Vagina (tissue), 2 donors: ENCODE data around the gene SNX17. TPM values are rescaled to one million over a fixed set of nuclear protein-coding genes. Genes with fewer than 3 reads are reported as not detected.

ENCODE experiments used
- DNase-seq, 2 donors: peaks; one replicate each; pipeline ENCODE4 v3.0.0-alpha.2; 2017; ENCODE audit errors: extremely low spot score in 2 of 2
- H3K27ac ChIP-seq: fragments of 200-600 bp; sonication (generic); one replicate; pipeline ENCODE4 v1.5.1; 2019
- H3K27me3 ChIP-seq: fragments of 200-600 bp; sonication (generic); one replicate; pipeline ENCODE4 v1.5.1; 2019
- H3K36me3 ChIP-seq, 2 donors: fragments of 200-600 bp; sonication (generic); one replicate each; pipeline ENCODE4 v1.5.1; 2017 to 2019
- H3K4me1 ChIP-seq: fragments of 200-600 bp; sonication (generic); one replicate; pipeline ENCODE4 v1.5.1; 2019
- H3K4me3 ChIP-seq, 2 donors: fragments of 200-600 bp; sonication (generic); 1 replicate in 1 of 2; 2 replicates in 1 of 2; pipeline ENCODE4 v1.5.1; 2016 to 2019
- H3K9me3 ChIP-seq: fragments of 200-600 bp; sonication (generic); one replicate; pipeline ENCODE4 v1.5.1; 2019
- POLR2A ChIP-seq, 2 donors: fragments of 450-650 bp; IDR thresholded peaks; one replicate each; pipeline ENCODE4 v1.6.1; 2017; ENCODE audit warnings: antibody characterized with exemption in 2 of 2, mild to moderate bottlenecking in 2 of 2, moderate library complexity in 2 of 2
- POLR2AphosphoS5 ChIP-seq, 2 donors: sonication (generic); formaldehyde crosslinking; IDR thresholded peaks; one replicate each; pipeline ENCODE4 v1.9.0; 2017; ENCODE audit warnings: antibody characterized with exemption in 2 of 2, mild to moderate bottlenecking in 2 of 2, low read depth in 1 of 2; ENCODE audit not compliant: insufficient read depth in 1 of 2
- intact Hi-C: fragments of 100-400 bp; cut with DNase I; formaldehyde crosslinking; loops from one replicate; pipeline ENCODE4 v1.15.1; 2023
- total RNA-seq: library from RNA; depleted of rRNA; stranded (reverse); fragments of >200 nt; gene quantifications from one replicate; pipeline ENCODE4 v1.2.3, GENCODE V29; 2016
- TF ChIP-seq, protein P1 (sequence below), 3 experiments: fragments of 450-650 bp in 2 of 3; fragments of 200-600 bp in 1 of 3; sonication (generic) in 1 of 3; IDR thresholded peaks; one replicate each; pipeline ENCODE4 v1.5.1; 2017 to 2019; ENCODE audit warnings: antibody characterized with exemption in 3 of 3, mild to moderate bottlenecking in 2 of 3, moderate library complexity in 2 of 3

Gene SNX17
- total RNA-seq, 1 donor from 2014 or later = 99.2 TPM

DNA sequence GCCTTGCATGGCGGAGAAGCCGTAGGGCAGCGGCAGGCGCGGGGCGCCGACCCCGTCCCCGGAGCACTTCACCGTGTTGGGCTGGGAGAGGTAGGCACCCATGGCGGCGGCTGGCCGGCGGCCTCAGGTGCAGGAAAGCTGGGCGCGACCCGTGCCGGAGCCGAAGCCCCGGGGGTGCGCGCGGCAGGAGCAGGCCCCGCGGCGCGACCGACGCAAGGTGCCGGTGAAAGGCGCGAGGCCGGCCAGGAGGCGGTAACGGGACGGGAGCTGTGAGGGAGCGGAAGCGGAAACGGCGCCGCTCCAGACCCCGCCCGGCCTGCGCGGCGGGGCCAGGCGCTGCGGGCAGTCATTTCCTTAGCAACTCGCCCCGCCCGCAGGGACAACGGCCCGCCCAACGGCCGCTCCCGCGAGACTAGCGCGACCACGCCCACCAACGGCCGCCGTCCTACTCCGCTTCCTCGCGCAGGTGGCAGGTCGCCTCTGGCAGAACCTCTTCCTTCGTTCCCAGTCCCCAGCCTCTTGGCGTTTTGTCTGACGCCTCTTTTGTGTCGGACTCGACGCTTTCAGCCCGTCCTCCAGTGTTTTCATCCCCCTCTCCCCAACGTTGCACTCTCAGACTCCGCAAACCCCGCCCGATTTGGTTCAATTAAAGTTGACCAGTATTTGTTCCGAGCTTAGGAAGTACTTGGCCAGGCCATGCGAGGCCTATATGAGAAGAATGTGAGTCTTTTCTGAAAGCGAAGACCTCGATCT lies 39.1 kb downstream of the SNX17 start, which contains the start of gene PPM1G:
Gene PPM1G, minus strand, starts transcription at position 271 of the 753 bp plus-strand sequence. Its CDS starts 169 bp downstream, at position 102.
- no peaks in the 10 kb centered on the region for H3K27me3 ChIP-seq
- DNase-seq = peak; percentile 89 to 96

DNA sequence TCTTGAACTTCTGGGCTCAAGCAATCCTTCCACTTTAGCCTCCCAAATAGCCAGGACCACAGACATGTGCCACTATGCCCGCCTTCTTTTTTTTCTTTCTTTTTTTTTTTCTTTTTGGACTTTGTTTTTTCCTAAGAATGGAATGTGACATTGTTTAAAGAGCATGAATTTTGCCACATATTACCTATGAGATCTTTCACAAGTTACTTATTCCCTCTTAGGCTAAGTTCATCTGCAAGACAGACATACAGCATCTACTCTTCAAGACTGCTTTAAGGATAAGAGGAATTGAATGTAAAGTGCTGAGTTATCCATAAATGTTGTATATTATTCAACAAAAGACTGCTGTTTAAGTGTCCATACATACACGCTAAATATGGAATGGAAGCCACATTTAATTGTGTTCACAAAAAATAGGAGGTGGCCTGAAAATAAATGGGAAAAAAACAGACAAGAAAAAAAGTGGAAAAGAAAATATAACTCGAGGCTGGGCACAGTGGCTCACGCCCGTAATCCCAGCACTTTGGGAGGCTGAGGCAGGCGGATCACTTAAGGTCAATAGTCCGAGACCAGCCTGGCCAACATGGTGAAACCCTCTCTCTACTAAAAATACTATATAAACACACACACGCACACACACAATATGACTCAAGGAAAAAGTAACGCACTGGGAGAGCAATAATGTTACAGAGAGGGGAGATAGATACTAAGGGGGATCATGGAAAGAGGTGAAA lies 42.2 kb downstream of the SNX17 start:
- peaks cover 16% of the 10 kb centered on the region for H3K4me1 ChIP-seq
- intact Hi-C loops = no loop called here
- no peaks in the 10 kb centered on the region for H3K36me3 ChIP-seq
- TF ChIP-seq POLR2A (IDR thresholded peaks at IDR 0.05) = no peak
- no peak for TF ChIP-seq POLR2AphosphoS5 (IDR thresholded peaks at IDR 0.05; ENCODE audit: insufficient read depth in 1 of 2, low read depth in 1 of 2)
- TF ChIP-seq, protein P1, sequence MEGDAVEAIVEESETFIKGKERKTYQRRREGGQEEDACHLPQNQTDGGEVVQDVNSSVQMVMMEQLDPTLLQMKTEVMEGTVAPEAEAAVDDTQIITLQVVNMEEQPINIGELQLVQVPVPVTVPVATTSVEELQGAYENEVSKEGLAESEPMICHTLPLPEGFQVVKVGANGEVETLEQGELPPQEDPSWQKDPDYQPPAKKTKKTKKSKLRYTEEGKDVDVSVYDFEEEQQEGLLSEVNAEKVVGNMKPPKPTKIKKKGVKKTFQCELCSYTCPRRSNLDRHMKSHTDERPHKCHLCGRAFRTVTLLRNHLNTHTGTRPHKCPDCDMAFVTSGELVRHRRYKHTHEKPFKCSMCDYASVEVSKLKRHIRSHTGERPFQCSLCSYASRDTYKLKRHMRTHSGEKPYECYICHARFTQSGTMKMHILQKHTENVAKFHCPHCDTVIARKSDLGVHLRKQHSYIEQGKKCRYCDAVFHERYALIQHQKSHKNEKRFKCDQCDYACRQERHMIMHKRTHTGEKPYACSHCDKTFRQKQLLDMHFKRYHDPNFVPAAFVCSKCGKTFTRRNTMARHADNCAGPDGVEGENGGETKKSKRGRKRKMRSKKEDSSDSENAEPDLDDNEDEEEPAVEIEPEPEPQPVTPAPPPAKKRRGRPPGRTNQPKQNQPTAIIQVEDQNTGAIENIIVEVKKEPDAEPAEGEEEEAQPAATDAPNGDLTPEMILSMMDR (IDR thresholded peaks at IDR 0.05) = no peak
- no peak overlapping the region for H3K27ac ChIP-seq
- no peaks in the 10 kb centered on the region for H3K9me3 ChIP-seq
- no peak for DNase-seq
- H3K4me3 ChIP-seq = no peak overlapping the region
- H3K27me3 ChIP-seq = no peaks in the 10 kb centered on the region

More for the DNA sequence above, 39.1 kb downstream of the SNX17 start, which contains the start of gene PPM1G:
- Histone ChIP-seq H3K36me3 (no peaks in the 10 kb centered on the region), H3K4me1 (peaks cover 30% of the 10 kb centered on the region), H3K27ac (peak within 1 kb of the TSS; percentile 80), H3K9me3 (no peaks in the 10 kb centered on the region), H3K4me3 (peak within 1 kb of the TSS; percentile 67 to 97)
- TF ChIP-seq, protein P1 (IDR thresholded peaks at IDR 0.05) = no peak
- peak; percentile 69 to 81 for TF ChIP-seq POLR2AphosphoS5 (IDR thresholded peaks at IDR 0.05; ENCODE audit: insufficient read depth in 1 of 2, low read depth in 1 of 2)
- intact Hi-C loops = no loop called here

DNA sequence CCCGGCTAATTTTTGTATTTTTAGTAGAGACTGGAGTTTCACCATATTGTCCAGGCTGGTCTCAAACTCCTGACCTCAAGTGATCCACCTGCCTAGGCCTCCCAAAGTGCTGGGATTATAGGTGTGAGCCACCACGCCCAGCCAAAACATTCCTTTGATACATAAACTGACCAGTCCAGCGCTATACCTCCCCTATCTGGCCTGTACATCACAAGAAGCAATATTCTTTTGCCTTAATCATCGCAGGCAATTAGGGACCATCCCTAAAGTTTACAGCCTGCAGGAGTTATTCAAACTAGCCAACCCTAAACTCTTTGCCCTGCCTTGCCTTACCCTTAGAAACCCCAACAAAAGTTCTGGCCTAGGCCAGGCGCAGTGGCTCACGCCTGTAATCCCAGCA lies 45.7 kb downstream of the SNX17 start:
- TF ChIP-seq POLR2A (IDR thresholded peaks at IDR 0.05) = no peak
- TF ChIP-seq POLR2AphosphoS5 (IDR thresholded peaks at IDR 0.05; ENCODE audit: insufficient read depth in 1 of 2, low read depth in 1 of 2) = no peak
- TF ChIP-seq, protein P1 (IDR thresholded peaks at IDR 0.05) = no peak
- no peak for DNase-seq
- H3K4me3 ChIP-seq = no peak overlapping the region
- no peak overlapping the region for H3K27ac ChIP-seq
- H3K4me1 ChIP-seq = no peaks in the 10 kb centered on the region
- no peaks in the 10 kb centered on the region for H3K27me3 ChIP-seq
- intact Hi-C loops = no loop called here
- H3K36me3 ChIP-seq = no peaks in the 10 kb centered on the region
- H3K9me3 ChIP-seq = no peaks in the 10 kb centered on the region

DNA sequence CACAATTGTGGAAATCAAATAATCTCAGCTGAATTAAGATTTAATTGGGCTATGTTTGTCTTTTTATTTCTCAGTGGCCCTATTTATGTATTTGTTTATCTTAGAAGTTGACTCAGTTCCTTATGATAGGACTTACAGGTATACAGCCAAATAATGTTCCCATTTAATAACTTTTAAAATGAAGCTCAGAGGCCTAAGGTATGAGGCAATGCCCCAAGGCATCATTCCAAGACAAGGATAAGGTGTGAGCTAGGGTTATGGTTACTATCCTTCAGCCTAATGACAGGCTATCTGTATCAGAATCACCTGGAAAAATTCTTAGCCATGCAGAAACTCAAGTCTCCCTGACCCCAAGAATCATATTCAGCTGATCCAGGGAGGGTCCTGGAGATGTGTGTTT lies 50.6 kb downstream of the SNX17 start:
- Histone ChIP-seq H3K4me3 (no peak overlapping the region), H3K9me3 (no peaks in the 10 kb centered on the region), H3K36me3 (no peaks in the 10 kb centered on the region), H3K27ac (no peak overlapping the region), H3K4me1 (no peaks in the 10 kb centered on the region), H3K27me3 (no peaks in the 10 kb centered on the region)
- DNase-seq = no peak
- intact Hi-C loops = no loop called here
- TF ChIP-seq POLR2AphosphoS5 (IDR thresholded peaks at IDR 0.05; ENCODE audit: insufficient read depth in 1 of 2, low read depth in 1 of 2) (no peak), POLR2A (IDR thresholded peaks at IDR 0.05) (no peak)
- TF ChIP-seq, protein P1 (IDR thresholded peaks at IDR 0.05) = no peak
